Mesendoderm (in vitro differentiated cells): ENCODE data around the gene FAM9C.

ENCODE experiments used
- DNase-seq: peaks from one replicate; pipeline ENCODE4 v3.0.0; 2013
- H2AK5ac ChIP-seq: 2 replicates; pipeline ENCODE4 v1.6.1; 2013; ENCODE audit warnings: low read length, inconsistent platforms
- H2BK120ac ChIP-seq: 2 replicates; pipeline ENCODE4 v1.6.1; 2013; ENCODE audit warnings: low read depth, mild to moderate bottlenecking, low read length, moderate library complexity, mixed read lengths
- H2BK15ac ChIP-seq: replicated peaks from 2 replicates; pipeline ENCODE4 v1.6.1; 2013; ENCODE audit warnings: low read depth, mild to moderate bottlenecking, moderate library complexity
- H2BK5ac ChIP-seq: 2 replicates; pipeline ENCODE4 v1.6.1; 2013; ENCODE audit warnings: low read length, inconsistent platforms
- H3K18ac ChIP-seq: 2 replicates; pipeline ENCODE4 v1.6.1; 2013; ENCODE audit warnings: mild to moderate bottlenecking, low read length, mixed read lengths
- H3K23ac ChIP-seq: one replicate; pipeline ENCODE4 v1.6.1; 2013; ENCODE audit warnings: low read length
- H3K27ac ChIP-seq: 2 replicates; pipeline ENCODE4 v1.5.1; 2013; ENCODE audit warnings: low read depth, mild to moderate bottlenecking, inconsistent platforms, low read length, moderate library complexity
- H3K27me3 ChIP-seq: 2 replicates; pipeline ENCODE4 v1.6.1; 2013; ENCODE audit warnings: low read length, control low read depth, mild to moderate bottlenecking, inconsistent platforms; ENCODE audit not compliant: insufficient read depth, poor library complexity
- H3K36me3 ChIP-seq: 2 replicates; pipeline ENCODE4 v1.6.1; 2013; ENCODE audit warnings: low read length, inconsistent platforms; ENCODE audit not compliant: control insufficient read depth, insufficient read depth
- H3K4ac ChIP-seq: one replicate; pipeline ENCODE4 v1.6.1; 2013; ENCODE audit warnings: low read depth, mild to moderate bottlenecking, low read length, moderate library complexity
- H3K4me1 ChIP-seq: 2 replicates; pipeline ENCODE4 v1.6.1; 2013; ENCODE audit warnings: low read depth, low read length, inconsistent platforms; ENCODE audit not compliant: control insufficient read depth
- H3K4me2 ChIP-seq: 2 replicates; pipeline ENCODE4 v1.6.1; 2013; ENCODE audit warnings: low read length
- H3K4me3 ChIP-seq: 2 replicates; pipeline ENCODE4 v1.5.1; 2013; ENCODE audit warnings: mild to moderate bottlenecking, low read length
- H3K56ac ChIP-seq: one replicate; pipeline ENCODE4 v1.6.1; 2013; ENCODE audit warnings: low read length
- H3K79me1 ChIP-seq: 2 replicates; pipeline ENCODE4 v1.6.1; 2013; ENCODE audit warnings: low read length, inconsistent platforms
- H3K79me2 ChIP-seq: 2 replicates; pipeline ENCODE4 v1.6.1; 2013; ENCODE audit warnings: mild to moderate bottlenecking, low read length; ENCODE audit not compliant: control insufficient read depth, insufficient read depth
- H3K9ac ChIP-seq: 2 replicates; pipeline ENCODE4 v1.6.1; 2013; ENCODE audit warnings: low read length, inconsistent platforms
- H4K5ac ChIP-seq: one replicate; pipeline ENCODE4 v1.6.1; 2013; ENCODE audit warnings: low read length
- H4K8ac ChIP-seq: one replicate; pipeline ENCODE4 v1.6.1; 2013; ENCODE audit warnings: low read depth, mild to moderate bottlenecking, control low read depth, low read length, moderate library complexity
- WGBS: extraction: QIAGEN DNeasy Blood & Tissue Kit; methylation state at CpG from one replicate; pipeline ENCODE4 v1.1.7; 2013; ENCODE audit warnings: low lambda C conversion rate, missing lambda C conversion rate; ENCODE audit not compliant: insufficient coverage; ENCODE audit errors: extremely low coverage; 5-methylcytosine and 5-hydroxymethylcytosine counted together

FAM9C gene

GRCh38 chrX:12997906-12998687, 46.3 kb downstream of the FAM9C start:
- Histone ChIP-seq H4K8ac (no peak overlapping the region), H2BK120ac (no peak overlapping the region), H3K27me3 (no peaks in the 10 kb centered on the region), H3K4ac (no peak overlapping the region), H3K4me3 (no peak overlapping the region), H3K36me3 (no peaks in the 10 kb centered on the region), H3K23ac (no peak overlapping the region), H3K18ac (no peak overlapping the region), H3K79me2 (no peaks in the 10 kb centered on the region), H3K79me1 (no peaks in the 10 kb centered on the region), H2BK15ac (no peak overlapping the region), H2BK5ac (no peak overlapping the region), H3K4me2 (no peak overlapping the region), H3K27ac (no peak overlapping the region), H4K5ac (no peak overlapping the region), H3K56ac (peak overlapping the region; percentile 25), H3K9ac (no peak overlapping the region), H2AK5ac (no peak overlapping the region), H3K4me1 (no peaks in the 10 kb centered on the region)
- no CpG with 5 or more reads among the region's 5 CpGs for WGBS
- no peak for DNase-seq

- Histone ChIP-seq H3K23ac (no peak overlapping the region), H2BK120ac (no peak overlapping the region), H3K79me1 (no peaks in the 10 kb centered on the region), H3K9ac (no peak overlapping the region), H3K27ac (no peak overlapping the region), H3K4ac (no peak overlapping the region), H4K8ac (no peak overlapping the region), H3K4me3 (no peak overlapping the region), H2BK5ac (no peak overlapping the region), H3K4me1 (no peaks in the 10 kb centered on the region), H3K56ac (no peak overlapping the region), H3K4me2 (no peak overlapping the region), H3K27me3 (no peaks in the 10 kb centered on the region), H4K5ac (no peak overlapping the region), H2BK15ac (no peak overlapping the region), H3K18ac (no peak overlapping the region), H3K36me3 (no peaks in the 10 kb centered on the region), H3K79me2 (no peaks in the 10 kb centered on the region), H2AK5ac (no peak overlapping the region)
- no peak for DNase-seq
- WGBS, result no CpG with 5 or more reads among the region's 3 CpGs
Measured at GRCh38 chrX:12996934-12997435, 47.4 kb downstream of the FAM9C start.

DNA sequence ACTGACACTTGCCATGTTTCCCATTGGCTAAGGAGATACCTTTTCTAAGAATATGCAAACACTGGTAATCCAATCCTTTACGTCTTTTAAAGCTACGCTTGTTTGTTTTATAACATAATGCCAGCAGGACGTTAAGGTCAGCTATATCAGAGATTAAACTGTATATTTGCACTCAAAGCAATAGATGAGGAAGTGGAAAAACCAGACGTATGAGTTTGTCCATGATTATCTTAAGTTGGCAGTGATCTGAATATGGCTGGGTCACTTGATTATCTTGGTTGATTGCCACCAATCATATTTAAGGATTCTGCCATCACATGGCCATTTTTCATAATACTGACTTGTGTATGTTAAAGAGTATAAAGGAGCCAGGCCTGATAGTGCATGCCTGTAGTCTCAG, 50.1 kb downstream of the FAM9C start:
- H3K27ac ChIP-seq, result no peak overlapping the region
- H3K79me2 ChIP-seq, result no peaks in the 10 kb centered on the region
- H4K8ac ChIP-seq, result no peak overlapping the region
- no peak overlapping the region for H3K4me3 ChIP-seq
- no peaks in the 10 kb centered on the region for H3K79me1 ChIP-seq
- DNase-seq, result no peak
- H3K4ac ChIP-seq, result no peak overlapping the region
- no peak overlapping the region for H3K23ac ChIP-seq
- no peaks in the 10 kb centered on the region for H3K27me3 ChIP-seq
- H2BK15ac ChIP-seq, result no peak overlapping the region
- H3K4me1 ChIP-seq, result no peaks in the 10 kb centered on the region
- no peak overlapping the region for H3K9ac ChIP-seq
- no CpG with 5 or more reads among the region's 4 CpGs for WGBS
- H3K36me3 ChIP-seq, result no peaks in the 10 kb centered on the region
- H2BK5ac ChIP-seq, result no peak overlapping the region
- no peak overlapping the region for H3K18ac ChIP-seq
- H3K4me2 ChIP-seq, result no peak overlapping the region
- no peak overlapping the region for H2BK120ac ChIP-seq
- no peak overlapping the region for H2AK5ac ChIP-seq
- no peak overlapping the region for H4K5ac ChIP-seq
- H3K56ac ChIP-seq, result no peak overlapping the region

DNA sequence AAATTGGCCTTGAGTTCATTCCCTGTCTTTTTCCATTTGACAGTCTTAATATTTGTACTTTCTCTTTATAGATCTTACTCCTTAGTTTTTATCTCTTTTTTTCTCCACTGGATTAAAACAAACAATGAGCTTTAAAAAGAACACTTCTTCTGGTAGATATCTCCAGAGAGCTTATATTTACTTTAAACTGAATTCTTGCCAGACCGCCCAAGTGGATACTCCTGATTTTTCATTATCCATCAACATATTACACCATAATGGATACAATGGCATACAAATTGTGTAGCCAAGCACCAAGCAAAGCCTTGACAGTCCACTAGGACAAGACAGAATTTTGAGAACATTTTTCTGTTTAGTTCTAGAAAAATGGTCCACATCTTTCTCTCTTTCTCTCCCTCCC, 50.6 kb downstream of the FAM9C start:
- H3K23ac ChIP-seq, result no peak overlapping the region
- no peaks in the 10 kb centered on the region for H3K79me1 ChIP-seq
- no peaks in the 10 kb centered on the region for H3K27me3 ChIP-seq
- H3K18ac ChIP-seq, result no peak overlapping the region
- H3K36me3 ChIP-seq, result no peaks in the 10 kb centered on the region
- no peak overlapping the region for H3K4me3 ChIP-seq
- H3K9ac ChIP-seq, result no peak overlapping the region
- H3K4me1 ChIP-seq, result no peaks in the 10 kb centered on the region
- no CpG with 5 or more reads among the region's 1 CpG for WGBS
- no peak overlapping the region for H4K5ac ChIP-seq
- DNase-seq, result no peak
- H2AK5ac ChIP-seq, result no peak overlapping the region
- no peak overlapping the region for H2BK15ac ChIP-seq
- H3K27ac ChIP-seq, result no peak overlapping the region
- H4K8ac ChIP-seq, result no peak overlapping the region
- H3K56ac ChIP-seq, result no peak overlapping the region
- no peak overlapping the region for H2BK120ac ChIP-seq
- H3K4ac ChIP-seq, result no peak overlapping the region
- no peaks in the 10 kb centered on the region for H3K79me2 ChIP-seq
- H3K4me2 ChIP-seq, result no peak overlapping the region
- H2BK5ac ChIP-seq, result no peak overlapping the region

DNA sequence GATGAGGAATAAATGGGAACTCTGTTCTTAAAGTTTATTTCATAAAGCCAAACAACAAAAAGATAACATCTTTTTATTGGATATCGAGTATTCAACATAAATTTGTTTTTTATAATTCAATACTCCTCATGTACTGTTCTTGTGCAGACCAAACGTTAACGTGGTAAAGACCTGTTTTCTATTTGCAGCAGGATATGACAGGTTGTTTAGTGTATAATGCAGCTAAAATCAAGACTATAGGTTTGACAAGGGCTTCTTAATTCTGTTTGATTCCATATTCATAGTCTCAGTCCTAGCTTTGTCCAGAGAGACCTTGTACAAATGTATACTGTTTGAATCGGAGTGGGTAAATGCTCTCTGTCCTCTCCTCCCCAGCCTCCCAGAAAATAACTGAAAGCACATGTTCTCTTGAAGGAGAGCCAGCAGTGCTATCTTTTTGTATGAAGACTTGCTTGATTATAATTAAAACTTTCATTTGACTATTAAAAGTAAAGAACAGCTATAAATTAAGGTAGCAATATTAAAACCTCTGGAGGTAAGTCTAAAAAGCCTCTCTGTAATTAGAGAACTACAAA, 51.8 kb downstream of the FAM9C start:
- Histone ChIP-seq H2BK5ac (no peak overlapping the region), H3K56ac (no peak overlapping the region), H4K5ac (no peak overlapping the region), H3K27ac (no peak overlapping the region), H3K79me2 (no peaks in the 10 kb centered on the region), H3K79me1 (no peaks in the 10 kb centered on the region), H3K27me3 (no peaks in the 10 kb centered on the region), H4K8ac (no peak overlapping the region), H3K4ac (no peak overlapping the region), H3K4me1 (no peaks in the 10 kb centered on the region), H2AK5ac (no peak overlapping the region), H3K18ac (no peak overlapping the region), H3K4me3 (no peak overlapping the region), H3K9ac (no peak overlapping the region), H2BK15ac (no peak overlapping the region), H3K23ac (no peak overlapping the region), H3K36me3 (no peaks in the 10 kb centered on the region), H2BK120ac (no peak overlapping the region), H3K4me2 (no peak overlapping the region)
- no CpG with 5 or more reads among the region's 4 CpGs for WGBS
- no peak for DNase-seq
